NT2/D1 (cell line): ENCODE measurements around the gene SOX5.

Source experiments
- SUZ12 ChIP-seq: IDR thresholded peaks from 2 replicates; pipeline ENCODE4 v1.6.1; 2011; ENCODE audit not compliant: insufficient read length, insufficient read depth; ENCODE audit errors: extremely low read depth
- YY1 ChIP-seq: IDR thresholded peaks from 2 replicates; pipeline ENCODE4 v1.6.1; 2011; ENCODE audit not compliant: insufficient read length, insufficient read depth
- ZNF274 ChIP-seq: IDR thresholded peaks from 2 replicates; pipeline ENCODE4 v1.6.1; 2011; ENCODE audit warnings: mild to moderate bottlenecking, low read depth, low read length

- TF ChIP-seq YY1: no peak
- no peak for TF ChIP-seq SUZ12
- no peak for TF ChIP-seq ZNF274
Observed at GRCh38 chr12:23854598-23854997, 94.9 kb downstream of the SOX5 start.
